NCI-H2227 (cell line): ENCODE measurements around the gene HLA-DMB.
A peak's percentile ranks its signal among the peaks of the same experiment; 100 is the strongest.
"Not testable (repeated sequence)": the region's sequence is repeated elsewhere in the genome, so short reads cannot be mapped to it uniquely, and the experiment has no call there.

Source experiments
- DNase-seq: peaks from one replicate; lab custom pipeline; 2025; ENCODE audit not compliant: unreplicated experiment; lab: John Stamatoyannopoulos, UW

The HLA-DMB gene

DNA sequence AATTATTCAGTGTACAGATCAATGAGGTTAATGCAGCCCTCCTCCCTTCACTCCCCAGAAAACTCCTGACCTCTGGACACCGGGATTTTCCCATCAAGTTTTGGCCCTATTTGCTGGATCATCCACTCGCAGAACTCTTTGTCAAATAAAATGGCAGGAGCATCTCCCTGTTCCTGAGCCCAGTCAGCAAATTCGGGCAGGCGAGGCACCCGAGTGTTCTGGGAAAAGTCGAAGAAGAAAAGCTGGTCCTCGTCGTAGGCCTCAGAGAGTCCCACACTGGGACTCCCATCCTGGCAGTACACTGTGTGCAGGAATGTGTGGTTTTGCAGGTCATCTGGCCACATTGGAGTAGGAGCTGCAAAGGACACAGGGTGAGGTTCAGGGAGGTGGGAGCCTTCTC is 9.6 kb upstream of the HLA-DMB start:
- DNase-seq: no peak

DNA sequence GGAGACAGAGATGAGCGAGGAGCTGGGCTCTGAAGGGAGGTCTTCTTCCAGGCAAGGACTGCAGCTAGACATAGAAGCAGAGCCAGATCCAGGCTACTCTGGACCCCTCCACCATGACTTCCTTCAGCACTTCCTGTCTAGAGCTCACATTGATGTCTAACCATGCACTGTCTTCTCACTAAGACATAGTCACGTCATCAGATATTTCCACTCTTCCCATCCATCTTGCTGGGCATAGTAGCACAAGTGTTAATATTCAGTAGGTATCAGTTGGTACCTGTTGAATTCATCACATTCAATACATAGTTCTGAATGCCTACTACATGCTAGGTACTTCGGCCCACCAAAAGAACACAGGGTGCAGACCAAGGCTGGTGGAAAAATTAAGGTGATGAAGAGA is 9.2 kb upstream of the HLA-DMB start:
- no peak for DNase-seq

DNA sequence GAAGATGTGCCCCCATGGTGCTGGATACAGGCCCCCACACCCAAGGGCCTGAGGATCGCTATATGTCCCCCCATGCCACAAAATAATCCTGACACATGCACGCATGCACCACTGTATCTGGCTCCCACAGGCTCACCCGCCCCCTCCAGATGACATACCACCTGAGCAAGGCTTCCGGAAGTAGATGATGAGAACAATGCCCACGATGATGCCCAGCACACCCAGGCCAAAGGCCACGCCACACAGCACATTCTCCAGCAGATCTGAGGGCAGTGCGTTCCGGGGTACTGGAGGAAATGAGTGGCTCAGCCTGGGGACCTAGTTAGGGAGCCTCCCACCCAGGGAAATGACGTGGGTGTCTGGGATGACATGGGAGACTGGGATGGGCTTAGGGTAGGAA is 8.3 kb upstream of the HLA-DMB start:
- DNase-seq: no peak

DNA sequence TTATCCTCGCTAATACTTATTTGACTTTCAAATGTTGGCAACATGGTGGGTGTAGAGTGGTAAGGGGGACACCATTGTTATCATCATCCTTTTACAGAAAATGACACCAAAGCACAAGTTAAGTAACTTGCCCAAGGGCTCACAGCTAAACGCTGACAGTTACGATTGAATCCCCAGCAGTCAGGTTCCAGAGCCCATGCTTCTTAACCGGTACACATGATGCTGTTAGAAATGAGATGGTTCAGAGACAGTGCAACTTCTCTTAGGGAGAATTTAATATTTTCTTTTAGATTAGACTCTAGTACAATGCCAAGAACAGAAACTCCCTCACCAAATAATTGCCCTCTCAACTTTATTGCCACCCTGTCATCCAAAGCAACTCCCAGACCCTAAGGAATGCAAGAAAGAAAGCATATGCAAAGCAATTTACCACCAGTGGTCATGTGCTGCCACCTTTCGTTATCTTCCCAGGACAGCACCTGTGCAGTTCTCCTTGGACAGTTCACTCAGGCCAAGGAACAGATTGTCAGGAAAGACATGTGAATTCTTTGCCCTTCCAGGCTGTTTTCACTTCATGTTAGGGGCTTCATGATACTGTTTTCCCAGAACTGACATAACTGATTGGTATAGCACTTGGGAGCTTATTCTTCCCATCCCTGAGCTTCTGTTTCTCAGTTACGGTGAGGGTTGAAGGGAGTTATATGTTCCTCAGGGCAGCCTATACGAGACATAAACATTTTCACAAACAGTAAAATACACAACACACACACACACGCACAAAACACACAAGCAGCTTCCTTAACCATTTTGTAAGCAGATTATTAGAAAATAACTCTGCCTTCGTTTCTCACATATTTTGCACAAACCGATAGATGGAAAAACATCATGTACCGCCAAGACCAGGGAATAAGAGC is 7.0 kb upstream of the HLA-DMB start:
- DNase-seq: peak; percentile 46

DNA sequence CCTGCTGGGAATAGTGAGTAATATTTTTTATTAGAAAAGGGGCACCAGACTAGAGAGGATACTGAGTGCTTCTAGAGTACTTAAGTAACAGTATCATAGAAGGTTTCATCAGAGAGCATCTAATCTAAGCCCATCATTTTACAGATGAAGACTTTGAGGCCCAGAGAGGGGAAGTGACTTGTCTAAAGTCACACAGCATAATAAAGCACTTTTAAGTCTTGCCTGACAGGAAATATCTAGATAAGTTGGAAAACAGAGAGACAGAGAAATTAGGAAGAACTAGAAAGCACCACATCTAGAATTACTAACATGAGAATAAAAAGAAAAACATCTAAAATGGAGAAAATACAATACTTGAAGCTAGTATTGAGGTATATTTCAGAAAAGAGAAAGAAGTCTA is 6.1 kb upstream of the HLA-DMB start:
- DNase-seq: no peak

DNA sequence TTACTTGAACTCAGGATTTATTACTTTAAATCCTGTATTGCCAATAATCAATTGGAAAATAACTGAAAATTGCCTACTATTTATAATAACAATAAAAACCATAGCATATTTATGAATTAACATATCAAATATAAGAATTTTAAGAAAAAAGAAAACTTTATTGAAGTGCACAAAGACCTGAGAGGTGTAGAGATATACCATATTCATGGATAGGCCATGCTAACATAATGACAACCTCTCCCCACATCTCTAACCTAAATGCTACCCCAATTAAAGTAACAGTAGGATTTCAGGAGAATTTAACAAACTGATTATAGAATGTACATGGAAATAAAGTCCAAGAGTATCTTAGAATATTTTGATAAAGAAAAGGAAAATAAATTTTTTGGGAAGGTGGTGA is 5.1 kb upstream of the HLA-DMB start:
- DNase-seq: no peak

DNA sequence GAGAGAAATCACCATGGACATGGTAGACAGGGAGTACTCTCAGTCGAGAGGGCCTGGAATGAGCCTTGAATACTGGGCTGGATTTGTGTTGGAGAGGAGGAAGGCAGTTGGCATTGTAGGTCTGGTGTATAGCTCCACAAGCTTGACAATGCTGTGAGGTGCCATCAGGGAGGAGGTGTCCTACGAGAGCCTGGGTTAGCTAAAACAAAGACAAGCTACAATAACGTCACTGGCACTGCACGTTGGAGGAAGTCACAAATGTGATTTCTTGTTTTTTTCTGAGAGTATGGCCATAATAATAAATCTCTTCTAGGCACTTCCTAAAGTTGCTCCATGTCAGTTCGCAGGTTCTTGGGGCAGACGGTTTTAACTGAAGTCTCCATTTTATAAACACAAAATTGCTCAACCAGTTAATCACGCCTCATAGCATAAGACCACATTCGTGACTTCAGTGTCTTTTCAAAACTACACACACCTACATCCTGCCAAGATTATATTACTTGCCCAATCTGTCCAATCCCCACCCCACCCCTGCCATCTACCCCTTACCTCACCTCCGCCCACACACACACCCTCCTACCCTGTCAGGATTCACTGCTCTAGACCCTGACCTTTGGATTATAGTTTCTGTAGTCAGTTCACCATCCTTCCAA is 4.4 kb upstream of the HLA-DMB start:
- DNase-seq: no peak

GRCh38 chr6:32943864-32944649 is 3.2 kb upstream of the HLA-DMB start:
- DNase-seq: no peak

- DNase-seq: not testable (repeated sequence)
Measured at GRCh38 chr6:32942555-32943123, 1.8 kb upstream of the HLA-DMB start.

- DNase-seq: no peak
Measured at GRCh38 chr6:32941214-32941768, 463 bp upstream of the HLA-DMB start.

GRCh38 chr6:32938494-32938893 is 2.3 kb downstream of the HLA-DMB start:
- DNase-seq: no peak

- DNase-seq: no peak
Measured at GRCh38 chr6:32937230-32937633, 3.6 kb downstream of the HLA-DMB start.

GRCh38 chr6:32936239-32937152 is 4.3 kb downstream of the HLA-DMB start:
- DNase-seq: no peak

GRCh38 chr6:32935551-32936238 is 5.1 kb downstream of the HLA-DMB start:
- no peak for DNase-seq

GRCh38 chr6:32933661-32934085 is 7.2 kb downstream of the HLA-DMB start:
- DNase-seq: peak; percentile 84

DNA sequence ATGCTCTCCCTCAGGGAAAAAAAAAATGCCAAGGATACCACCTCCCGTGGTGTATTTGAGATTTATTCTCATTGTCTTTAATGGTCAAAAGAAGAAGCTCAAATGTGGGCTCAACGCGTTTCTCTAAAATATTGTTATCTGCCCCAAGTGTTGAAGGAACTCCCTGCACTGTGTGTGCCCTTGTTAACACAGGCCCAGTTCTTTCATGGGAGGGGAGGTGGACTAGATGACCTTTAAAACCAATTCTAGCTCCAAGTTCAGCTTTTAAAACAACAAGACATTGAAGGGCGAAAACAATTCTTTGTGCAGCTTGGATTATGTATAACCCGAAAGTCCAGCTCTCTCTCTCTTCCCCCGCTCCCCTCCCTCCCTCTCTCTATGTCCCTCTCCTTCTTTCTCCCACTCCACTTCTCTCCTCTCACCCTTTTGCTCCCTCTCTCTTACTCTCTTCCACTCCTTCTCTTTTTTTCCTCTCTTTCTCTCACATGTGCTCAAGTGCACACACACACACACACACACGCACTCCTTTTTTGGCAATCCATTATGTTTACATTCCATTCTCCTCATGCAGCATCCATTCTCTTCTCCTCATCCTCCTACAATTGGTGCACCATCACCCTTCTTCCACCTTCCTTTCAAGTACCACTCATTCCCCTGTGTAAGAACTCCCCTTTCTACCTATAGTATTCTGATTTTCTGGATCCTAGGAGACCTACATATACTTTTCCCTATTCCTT is 8.5 kb downstream of the HLA-DMB start:
- DNase-seq: no peak

DNA sequence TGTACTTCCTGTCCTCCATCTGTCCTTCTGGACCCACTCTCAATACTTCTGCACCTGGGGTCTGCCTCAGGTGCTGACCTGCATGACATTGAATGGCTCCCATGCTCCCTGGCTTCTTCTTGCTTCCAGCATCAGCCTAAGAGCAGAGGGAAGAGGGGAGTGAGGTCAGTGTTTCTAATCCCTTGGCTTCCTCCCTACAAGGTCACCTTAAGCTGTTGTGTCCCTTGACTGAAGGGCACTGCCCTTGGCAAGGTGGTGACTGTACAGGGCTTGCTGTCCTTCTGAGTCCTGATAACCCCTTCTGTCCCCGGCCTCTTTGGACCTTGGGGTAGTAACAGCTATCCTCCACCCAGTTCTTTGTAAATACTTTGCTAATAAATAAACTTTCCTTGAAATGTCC is 9.6 kb downstream of the HLA-DMB start:
- no peak for DNase-seq

GRCh38 chr6:32922083-32922482 is 18.7 kb downstream of the HLA-DMB start:
- no peak for DNase-seq

- no peak for DNase-seq
Measured at GRCh38 chr6:32920715-32921114, 20.1 kb downstream of the HLA-DMB start.
